ENCODE data around the gene RNPEPL1.

DNA sequence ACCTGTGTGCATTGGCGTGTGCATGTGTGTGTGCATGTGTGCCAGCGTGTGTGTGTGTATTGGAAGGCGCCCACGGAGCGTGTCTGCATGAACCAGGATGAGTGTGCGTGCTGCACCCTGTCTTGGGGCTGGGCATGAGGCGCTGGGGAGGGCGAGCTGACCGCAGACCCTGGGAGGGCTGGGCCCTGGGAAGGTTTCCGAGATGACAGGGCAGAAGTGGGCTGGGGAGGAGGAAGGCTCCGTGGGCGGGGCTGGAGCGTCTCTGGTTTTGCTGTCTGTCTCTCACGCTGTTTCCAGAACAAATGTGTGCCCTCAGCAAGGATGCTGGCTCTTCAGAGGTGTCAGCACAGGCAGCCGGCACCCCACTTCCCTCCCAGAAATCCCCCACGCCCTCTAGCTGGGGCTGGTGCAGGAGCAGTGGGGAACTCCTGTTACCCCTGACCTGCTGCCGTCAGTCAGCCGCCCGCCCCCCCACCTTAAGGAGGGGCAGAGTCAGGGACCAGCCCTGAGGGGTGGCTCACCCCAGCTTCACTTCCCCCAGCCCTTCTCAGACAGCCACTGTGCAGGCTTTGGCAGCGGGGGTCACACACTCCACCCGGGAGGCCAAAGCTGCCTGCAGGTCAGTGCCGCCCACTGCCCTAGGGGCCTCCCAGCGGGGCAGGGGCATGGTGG, 56.8 kb downstream of the RNPEPL1 start, which contains the start of gene GPR35:
- TF ChIP-seq CTCF (IDR thresholded peaks at IDR 0.05; ENCODE audit: poor library complexity) (no peak), EZH2phosphoT487 (IDR thresholded peaks at IDR 0.05; ENCODE audit: low read depth, severe bottlenecking, unreplicated experiment) (no peak), EZH2 (IDR thresholded peaks at IDR 0.05; ENCODE audit: borderline replicate concordance) (no peak)

Data from hepatocyte (in vitro differentiated cells).